H7 (cell line): Measurements from ENCODE around the gene IGSF22. TPM values are rescaled to one million over a fixed set of nuclear protein-coding genes. Genes with fewer than 3 reads are reported as not detected.
"Not testable (repeated sequence)": the region's sequence is repeated elsewhere in the genome, so short reads cannot be mapped to it uniquely, and the experiment has no call there.

ENCODE experiments used
- DNase-seq: peaks from one replicate; pipeline ENCODE4 v3.0.0; 2012
- H3K27me3 ChIP-seq: 2 replicates; pipeline ENCODE4 v1.6.0; 2011; ENCODE audit warnings: mild to moderate bottlenecking, low read length; ENCODE audit not compliant: control insufficient read depth, insufficient read depth
- H3K36me3 ChIP-seq: replicated peaks from 2 replicates; pipeline ENCODE4 v1.5.1; 2011; ENCODE audit warnings: low read length; ENCODE audit not compliant: control insufficient read depth, insufficient read depth
- H3K4me3 ChIP-seq: 2 replicates; pipeline ENCODE4 v1.5.1; 2011; ENCODE audit warnings: low read depth, mild to moderate bottlenecking, control low read depth, low read length, moderate library complexity; ENCODE audit not compliant: insufficient read depth
- total RNA-seq: library from RNA; depleted of rRNA; stranded (reverse); fragments of >200 nt; shearing (Covaris generic); gene quantifications from 2 replicates; pipeline ENCODE4 v1.2.3, GENCODE V29; 2014; rRNA removed

The IGSF22 gene
- total RNA-seq, 1 experiment from 2014 or later: 0.76 TPM

DNA sequence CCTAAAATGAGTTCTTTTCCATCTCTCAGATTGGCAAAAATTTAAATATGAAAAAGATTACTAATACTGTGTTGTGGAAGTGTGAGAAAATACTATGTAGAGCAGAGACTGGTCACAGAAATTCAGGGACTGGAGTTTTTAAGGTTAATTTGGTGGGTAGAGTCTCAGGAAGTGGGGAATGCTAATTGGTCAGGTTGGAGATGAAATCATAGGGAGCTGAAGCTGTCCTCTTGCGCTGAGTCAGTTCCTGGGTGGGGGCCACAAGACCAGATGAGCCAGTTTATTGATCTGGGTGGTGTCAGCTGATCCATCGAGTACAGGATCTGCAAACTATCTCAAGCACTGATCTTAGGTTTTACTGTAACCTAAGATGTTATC lies 56.8 kb downstream of the IGSF22 start:
- Histone ChIP-seq H3K36me3 (no peaks in the 10 kb centered on the region), H3K4me3 (no peak overlapping the region), H3K27me3 (no peaks in the 10 kb centered on the region)
- DNase-seq: no peak

DNA sequence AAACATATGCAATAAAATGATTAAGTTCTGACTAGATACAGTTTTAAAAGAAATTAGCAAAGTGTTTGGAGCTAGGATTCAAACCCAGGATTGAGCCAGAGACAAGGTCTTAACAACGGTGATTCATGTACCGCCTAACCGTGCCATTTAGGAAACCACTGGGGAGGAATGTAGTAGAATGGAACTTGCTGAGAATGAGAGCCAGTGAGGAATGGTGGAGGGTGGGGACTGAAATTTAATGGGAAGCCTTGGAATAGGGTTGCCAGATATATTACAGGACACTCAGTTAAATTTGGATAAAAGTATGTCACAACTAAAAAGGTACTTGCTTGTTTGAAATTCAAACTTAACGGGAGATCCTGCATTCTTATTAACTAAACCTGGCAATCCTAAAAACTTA lies 57.9 kb downstream of the IGSF22 start:
- Histone ChIP-seq H3K36me3 (no peaks in the 10 kb centered on the region), H3K27me3 (no peaks in the 10 kb centered on the region)
- DNase-seq: no peak

DNA sequence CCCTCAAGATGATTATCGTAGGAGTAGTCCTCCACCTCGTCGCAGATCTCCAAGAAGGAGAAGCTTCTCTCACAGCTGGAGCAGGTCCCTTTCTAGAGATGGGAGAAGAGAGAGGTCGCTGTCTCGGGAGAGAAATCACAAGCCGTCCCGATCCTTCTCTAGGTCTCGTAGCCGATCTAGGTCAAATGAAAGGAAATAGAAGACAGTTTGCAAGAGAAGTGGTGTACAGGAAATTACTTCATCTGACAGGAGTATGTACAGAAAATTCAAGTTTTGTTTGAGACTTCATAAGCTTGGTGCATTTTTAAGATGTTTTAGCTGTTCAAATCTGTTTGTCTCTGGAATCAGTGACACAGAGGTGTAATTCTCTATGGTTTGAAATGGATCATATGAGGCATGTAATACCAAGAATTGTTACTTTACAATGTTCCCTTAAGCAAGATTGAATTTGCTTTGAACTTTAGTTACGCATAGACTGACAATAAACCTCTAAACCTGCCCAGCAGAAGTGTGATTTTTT lies 60.6 kb downstream of the IGSF22 start:
- not testable (repeated sequence) for H3K27me3 ChIP-seq, DNase-seq, H3K4me3 ChIP-seq, H3K36me3 ChIP-seq

More for the DNA sequence above, 57.9 kb downstream of the IGSF22 start:
- no peak overlapping the region for H3K4me3 ChIP-seq

DNA sequence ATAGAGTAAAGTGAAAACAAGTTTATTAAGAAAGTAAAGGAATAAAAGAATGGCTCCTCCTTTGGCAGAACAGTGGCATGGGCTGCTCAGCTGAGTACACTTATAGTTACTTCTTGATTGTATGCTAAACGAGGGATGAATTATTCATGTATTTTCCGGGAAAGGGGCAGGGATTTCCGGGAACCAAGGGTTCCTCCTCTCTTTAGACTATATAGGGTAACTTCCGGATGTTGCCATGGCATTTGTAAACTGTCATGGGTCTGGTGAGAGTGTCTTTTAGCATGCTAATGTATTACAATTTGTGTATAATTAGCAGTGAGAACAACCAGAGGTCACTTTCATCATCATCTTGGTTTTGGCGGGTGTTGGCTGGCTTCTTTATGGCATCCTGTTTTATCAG lies 68.3 kb downstream of the IGSF22 start:
- DNase-seq: no peak
- H3K27me3 ChIP-seq: no peaks in the 10 kb centered on the region; the same call in 1 of the 2 replicates
- H3K36me3 ChIP-seq: no peaks in the 10 kb centered on the region
- H3K4me3 ChIP-seq: no peak overlapping the region

Other genes with a start within 250 kb of the IGSF22 start
- 53.0 and 72.3 TPM in 2 replicates for gene TSG101, start 199.2 kb downstream of the IGSF22 start, total RNA-seq
- gene UEVLD, start 137.5 kb downstream of the IGSF22 start, total RNA-seq: 9.4 and 11.0 TPM in 2 replicates
- gene MISFA, start 126.4 kb downstream of the IGSF22 start, total RNA-seq: 0.73 TPM in 1 of 2 replicates, not detected in the other
- gene SPTY2D1, start 91.8 kb downstream of the IGSF22 start, total RNA-seq: 10.8 and 19.3 TPM in 2 replicates
- 0.70 and 1.5 TPM in 2 replicates for gene TMEM86A, start 27.4 kb downstream of the IGSF22 start, total RNA-seq
- 1.7 and 3.0 TPM in 2 replicates for gene PTPN5, start 65.6 kb upstream of the IGSF22 start, total RNA-seq
- not detected in 2 replicates for gene MRGPRX1, start 213.2 kb upstream of the IGSF22 start, total RNA-seq